ENCODE data around the gene C17orf107.
A peak's percentile ranks its signal among the peaks of the same experiment; 100 is the strongest.

Gene C17orf107

DNA sequence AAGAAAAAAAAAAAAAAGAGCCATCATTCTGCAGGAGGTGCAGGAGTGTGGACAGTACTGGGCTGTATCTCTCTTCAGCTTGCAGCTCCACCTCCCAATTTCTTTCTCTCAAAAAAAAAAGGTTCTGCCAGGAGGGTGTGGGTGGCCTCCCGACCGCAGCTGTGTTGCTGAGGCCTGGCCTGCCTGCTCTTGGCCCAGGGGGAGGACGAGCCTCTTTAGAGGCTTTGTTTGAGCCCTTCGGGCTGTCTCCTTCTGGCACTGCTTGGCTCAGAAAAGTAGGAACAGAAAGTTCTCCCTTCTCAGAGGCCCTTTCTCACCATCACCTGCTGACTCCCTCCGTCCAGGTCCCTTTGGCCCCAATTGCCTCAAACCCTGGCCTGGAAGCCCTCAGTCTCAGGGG is 22.2 kb upstream of the C17orf107 start:
- no peak for DNase-seq

DNA sequence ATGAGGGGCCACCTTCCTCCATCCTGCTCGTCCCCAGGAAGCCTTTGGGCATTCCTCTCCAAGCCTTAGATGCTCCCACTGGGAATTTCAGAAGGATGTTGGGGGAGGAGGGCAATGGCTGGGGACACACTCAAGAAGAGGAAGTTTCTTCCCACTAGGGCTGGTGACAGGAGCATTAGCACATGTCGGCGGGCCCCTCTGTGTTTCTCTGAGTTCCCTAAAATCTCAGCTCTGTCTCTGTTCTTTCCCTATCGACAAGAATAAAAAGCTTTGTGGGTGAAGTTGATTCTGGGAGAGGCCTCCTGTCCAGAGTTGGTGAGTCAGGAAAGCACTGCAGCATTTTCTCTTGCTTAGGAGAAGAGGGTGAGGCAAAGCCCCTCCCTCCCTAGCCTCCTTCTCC is 19.7 kb upstream of the C17orf107 start:
- DNase-seq = no peak

DNA sequence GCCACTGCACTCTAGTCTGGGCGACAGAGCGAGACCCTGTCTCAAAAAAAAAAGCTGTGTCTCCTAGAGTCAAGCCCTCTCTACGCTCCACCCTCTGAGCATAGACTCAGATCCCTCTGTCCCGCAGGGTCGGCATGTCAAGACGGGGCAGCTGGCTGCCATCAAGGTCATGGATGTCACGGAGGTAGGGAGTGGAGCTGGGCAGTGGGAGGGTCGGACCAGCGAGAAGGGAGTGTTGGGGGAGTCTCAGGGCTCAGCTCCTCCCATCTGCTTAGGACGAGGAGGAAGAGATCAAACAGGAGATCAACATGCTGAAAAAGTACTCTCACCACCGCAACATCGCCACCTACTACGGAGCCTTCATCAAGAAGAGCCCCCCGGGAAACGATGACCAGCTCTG is 18.5 kb upstream of the C17orf107 start:
- no peak for DNase-seq

DNA sequence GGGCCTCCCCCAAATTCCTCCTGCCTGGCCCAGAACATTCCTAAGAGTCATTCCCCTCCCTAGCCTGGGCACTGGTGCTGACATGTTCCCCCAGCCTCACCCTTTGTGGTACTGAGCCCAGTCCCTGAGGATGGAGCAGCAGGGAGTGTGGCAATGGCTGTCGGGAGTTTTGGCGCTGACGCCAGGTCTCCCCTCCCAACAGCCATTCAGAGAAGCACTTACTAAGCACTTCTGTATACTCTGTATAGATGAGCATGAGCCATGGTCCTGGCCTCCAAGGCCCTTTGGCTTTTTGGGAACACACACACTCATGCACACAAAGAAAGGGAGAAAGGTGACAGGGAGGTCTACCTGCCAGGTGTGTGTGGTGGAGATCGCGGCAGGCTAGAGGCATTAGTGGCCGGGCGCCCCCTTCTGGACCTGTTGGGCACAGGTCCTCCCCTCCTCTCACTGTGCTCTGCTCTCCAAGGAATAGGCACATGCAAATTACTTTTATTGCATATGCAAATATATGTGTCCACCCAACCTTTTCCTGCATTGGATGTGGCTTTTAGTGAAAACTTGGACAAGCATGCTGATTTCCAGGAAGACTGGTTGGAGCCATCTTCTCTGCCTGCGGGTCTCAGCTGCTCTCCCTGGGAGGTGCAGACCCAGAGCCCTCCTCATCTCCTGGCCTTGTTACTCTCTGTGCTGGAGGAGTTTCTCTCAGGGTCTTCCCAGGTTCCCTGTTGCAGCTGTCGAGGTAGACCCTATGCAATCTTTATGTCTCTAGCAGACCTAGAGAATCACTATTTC is 17.4 kb upstream of the C17orf107 start:
- DNase-seq = peak; percentile 30 to 56 (median 45)

DNA sequence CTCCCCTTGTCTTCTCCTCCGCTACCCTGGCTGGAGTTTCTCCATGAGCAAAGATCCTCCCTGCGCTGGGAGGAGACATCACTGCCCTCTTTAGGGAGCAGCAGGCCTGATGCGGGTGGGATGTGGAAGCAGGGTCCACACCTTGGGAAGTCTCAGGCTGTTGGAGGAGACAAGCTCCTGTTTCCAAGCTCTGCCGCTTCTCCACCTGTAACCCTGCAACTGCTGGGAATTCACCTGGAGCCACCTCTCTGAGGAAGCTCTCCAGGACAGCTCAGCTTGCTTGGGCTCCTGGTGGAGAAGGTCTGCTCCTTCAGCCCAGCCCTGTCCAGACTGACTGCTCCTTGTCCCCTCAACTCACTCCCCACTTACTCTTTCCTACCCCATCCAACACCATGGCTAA is 14.8 kb upstream of the C17orf107 start:
- no peak for DNase-seq

DNA sequence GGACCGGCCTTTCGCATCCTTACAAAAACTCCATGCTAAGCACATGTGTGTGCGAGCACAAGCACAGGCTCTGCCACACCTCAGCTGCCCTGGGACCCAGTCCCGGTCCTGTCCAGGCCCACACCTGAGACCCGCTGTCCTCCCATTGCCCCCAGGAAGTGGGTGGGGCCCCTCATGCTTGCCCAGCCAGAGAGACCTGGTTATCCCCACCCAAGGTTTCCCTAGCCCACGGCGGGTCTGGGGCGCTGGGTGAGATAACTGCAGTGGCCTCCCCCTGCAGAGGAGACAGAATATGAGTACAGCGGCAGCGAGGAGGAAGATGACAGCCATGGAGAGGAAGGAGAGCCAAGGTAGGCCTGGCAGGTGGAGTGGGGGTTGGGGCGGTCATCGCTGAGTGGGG is 12.5 kb upstream of the C17orf107 start:
- DNase-seq = no peak

DNA sequence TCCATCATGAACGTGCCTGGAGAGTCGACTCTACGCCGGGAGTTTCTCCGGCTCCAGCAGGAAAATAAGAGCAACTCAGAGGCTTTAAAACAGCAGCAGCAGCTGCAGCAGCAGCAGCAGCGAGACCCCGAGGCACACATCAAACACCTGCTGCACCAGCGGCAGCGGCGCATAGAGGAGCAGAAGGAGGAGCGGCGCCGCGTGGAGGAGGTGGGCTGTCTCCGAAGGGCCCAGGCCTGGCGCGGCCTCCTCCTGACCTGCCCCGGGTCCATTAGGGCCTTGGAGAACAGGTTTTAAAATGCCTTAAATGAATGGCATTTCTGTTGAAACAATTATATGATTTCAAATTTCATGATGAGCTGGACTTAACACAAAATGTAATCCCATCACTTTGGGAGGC is 11.8 kb upstream of the C17orf107 start:
- DNase-seq = no peak

DNA sequence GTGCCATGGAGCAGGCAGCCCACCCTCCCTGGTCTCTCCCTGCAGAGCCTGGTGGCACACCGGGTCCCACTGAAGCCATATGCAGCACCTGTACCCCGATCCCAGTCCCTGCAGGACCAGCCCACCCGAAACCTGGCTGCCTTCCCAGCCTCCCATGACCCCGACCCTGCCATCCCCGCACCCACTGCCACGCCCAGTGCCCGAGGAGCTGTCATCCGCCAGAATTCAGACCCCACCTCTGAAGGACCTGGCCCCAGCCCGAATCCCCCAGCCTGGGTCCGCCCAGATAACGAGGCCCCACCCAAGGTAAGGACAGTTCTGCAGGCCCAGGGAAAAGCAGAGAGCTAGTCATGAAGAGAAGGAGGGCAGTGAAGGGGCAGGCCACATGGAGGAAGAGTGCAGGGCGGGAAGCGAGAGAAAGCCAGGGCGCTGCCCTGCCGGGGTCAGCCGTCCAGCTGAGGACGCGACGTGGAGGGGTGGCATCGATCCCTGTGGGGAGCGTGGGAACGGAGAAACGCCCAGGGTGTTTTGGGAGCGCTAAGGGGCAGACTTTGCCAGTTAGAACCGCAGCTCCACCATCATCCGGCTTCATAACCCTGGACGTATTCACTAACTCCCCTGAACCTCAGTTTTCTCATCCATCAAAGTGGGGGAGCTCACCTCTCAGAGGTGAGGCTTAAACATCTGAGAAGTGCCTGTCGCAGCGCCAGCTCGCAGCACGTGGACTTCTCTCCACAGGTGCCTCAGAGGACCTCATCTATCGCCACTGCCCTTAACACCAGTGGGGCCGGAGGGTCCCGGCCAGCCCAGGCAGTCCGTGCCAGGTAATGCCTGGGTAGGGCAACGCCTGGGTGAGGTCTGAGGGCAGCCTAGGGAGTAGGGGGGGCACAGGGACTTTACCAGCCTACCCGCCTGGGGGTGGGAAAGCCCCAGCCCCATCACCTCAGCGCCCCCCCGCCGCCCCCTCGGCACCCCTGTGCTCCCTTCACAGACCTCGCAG is 7.6 kb upstream of the C17orf107 start:
- no peak for DNase-seq

DNA sequence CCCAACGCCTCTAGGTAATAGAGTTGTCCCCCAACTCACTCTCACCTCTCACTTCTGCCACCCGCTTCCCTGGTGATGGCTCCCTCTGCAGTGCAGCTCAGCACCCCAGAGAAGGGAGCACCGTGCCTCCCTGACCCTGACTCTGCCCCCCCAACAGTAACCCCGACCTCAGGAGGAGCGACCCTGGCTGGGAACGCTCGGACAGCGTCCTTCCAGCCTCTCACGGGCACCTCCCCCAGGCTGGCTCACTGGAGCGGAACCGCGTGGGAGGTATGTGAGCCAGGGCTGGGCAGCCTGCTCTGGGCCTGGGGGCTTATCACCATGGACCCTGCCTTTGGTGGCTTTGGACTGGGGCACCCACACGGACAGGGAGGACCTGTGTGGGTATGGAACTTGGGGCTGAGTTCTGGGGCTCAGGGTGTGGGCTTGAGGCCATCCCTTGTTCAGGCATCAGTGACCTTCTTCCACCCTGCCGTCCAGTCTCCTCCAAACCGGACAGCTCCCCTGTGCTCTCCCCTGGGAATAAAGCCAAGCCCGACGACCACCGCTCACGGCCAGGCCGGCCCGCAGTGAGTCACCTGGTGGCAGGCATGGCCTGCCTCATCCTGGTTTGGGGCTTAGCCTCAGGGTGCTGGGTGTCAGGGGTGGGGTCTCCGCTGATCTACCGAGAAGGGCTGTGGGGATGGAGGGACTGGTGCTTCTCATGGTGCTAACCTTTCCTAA is 6.7 kb upstream of the C17orf107 start:
- no peak for DNase-seq

DNA sequence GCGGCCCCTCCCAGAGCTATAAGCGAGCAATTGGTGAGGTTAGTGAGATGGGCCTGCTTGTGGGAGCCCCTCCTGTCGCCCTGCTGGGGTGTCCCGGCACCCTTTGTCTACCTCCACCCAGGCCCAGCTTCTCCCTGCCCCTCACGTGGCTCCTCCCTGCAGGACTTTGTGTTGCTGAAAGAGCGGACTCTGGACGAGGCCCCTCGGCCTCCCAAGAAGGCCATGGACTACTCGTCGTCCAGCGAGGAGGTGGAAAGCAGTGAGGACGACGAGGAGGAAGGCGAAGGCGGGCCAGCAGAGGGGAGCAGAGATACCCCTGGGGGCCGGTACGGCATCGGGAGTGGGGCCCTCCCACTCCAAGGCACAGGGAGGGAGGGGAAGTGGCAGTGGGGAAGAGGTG is 6.1 kb upstream of the C17orf107 start:
- DNase-seq = no peak

DNA sequence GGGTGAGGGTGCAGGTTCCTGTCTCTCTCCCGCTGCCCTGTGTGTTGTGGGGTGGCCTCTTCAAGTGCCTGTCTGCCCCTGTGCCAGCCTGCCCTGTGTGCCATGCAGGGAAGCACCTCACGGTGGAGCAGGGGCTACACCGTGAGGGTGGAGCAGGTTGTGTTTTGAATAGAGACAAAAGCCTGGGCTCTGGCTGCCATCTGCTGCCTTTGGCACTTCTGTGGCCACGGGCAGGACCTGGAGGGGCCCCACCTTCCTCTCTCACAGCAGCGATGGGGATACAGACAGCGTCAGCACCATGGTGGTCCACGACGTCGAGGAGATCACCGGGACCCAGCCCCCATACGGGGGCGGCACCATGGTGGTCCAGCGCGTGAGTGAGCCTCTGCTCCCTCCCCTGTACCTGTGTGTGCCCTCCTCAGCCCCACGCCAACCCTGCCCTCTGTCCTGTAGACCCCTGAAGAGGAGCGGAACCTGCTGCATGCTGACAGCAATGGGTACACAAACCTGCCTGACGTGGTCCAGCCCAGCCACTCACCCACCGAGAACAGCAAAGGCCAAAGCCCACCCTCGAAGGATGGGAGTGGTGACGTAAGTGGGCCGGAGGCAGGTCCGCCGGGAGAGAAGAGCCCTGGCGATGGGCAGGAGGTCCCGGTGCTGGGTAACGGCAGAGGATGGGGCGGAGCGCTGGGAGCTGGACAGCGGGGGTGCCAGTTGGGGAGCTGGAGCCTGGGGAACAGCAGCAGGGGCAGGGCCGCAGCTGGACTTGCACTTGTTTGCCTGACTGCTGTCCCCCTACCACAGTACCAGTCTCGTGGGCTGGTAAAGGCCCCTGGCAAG is 5.4 kb upstream of the C17orf107 start:
- DNase-seq = no peak

DNA sequence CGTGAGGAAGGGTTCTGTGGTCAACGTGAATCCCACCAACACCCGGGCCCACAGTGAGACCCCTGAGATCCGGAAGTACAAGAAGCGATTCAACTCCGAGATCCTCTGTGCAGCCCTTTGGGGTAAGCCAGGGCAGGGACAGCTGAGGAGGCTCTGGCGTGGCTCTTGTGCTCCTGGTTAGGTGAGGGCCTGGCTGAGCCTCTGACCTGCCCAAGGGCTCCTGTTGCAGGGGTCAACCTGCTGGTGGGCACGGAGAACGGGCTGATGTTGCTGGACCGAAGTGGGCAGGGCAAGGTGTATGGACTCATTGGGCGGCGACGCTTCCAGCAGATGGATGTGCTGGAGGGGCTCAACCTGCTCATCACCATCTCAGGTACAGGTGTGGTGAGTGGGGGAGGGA is 4.2 kb upstream of the C17orf107 start:
- DNase-seq = no peak

DNA sequence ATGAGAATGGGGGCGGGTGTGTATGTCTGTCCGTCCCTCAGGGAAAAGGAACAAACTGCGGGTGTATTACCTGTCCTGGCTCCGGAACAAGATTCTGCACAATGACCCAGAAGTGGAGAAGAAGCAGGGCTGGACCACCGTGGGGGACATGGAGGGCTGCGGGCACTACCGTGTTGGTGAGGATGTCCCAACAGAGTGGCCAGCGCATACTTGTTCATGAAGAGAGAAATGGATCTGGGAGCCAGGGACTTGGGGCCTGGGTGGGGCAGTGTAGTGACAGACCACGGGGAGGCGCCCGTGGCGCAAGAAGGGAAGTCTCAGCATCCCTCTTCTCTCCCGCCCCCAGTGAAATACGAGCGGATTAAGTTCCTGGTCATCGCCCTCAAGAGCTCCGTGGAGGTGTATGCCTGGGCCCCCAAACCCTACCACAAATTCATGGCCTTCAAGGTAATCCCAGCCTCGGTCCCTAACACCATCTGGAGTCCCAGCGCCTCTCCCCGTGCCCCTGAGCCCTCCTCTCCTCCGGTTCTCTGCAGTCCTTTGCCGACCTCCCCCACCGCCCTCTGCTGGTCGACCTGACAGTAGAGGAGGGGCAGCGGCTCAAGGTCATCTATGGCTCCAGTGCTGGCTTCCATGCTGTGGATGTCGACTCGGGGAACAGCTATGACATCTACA is 3.5 kb upstream of the C17orf107 start:
- no peak for DNase-seq

DNA sequence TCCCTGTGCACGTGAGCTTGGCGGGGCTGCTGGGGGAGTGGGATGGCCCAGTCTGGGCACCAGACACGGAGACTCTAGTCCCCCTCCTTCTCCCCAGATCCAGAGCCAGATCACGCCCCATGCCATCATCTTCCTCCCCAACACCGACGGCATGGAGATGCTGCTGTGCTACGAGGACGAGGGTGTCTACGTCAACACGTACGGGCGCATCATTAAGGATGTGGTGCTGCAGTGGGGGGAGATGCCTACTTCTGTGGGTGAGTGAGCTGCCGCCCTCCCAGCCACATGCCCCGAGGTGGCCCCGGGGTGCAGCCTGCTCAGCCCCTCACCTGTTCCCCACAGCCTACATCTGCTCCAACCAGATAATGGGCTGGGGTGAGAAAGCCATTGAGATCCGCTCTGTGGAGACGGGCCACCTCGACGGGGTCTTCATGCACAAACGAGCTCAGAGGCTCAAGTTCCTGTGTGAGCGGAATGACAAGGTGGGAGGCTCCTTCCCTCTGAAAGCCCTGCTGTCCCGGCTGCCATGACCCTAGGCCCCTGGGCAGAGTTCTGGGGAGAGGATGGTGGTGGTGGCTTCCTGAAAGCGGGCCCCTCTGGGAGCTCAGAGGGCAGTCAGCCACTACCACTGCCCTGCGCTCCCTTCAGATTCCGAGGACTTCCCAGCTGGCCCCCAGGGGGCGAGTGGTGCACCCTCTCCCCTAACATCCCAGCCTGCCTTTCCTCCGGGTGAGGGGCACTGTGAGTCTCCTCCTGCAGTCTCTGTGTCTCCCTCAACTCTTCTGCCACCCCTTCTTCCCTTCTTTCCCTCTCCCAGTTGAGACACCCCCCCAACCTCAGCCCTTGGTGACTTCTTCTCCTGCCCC is 2.8 kb upstream of the C17orf107 start:
- DNase-seq = no peak

DNA sequence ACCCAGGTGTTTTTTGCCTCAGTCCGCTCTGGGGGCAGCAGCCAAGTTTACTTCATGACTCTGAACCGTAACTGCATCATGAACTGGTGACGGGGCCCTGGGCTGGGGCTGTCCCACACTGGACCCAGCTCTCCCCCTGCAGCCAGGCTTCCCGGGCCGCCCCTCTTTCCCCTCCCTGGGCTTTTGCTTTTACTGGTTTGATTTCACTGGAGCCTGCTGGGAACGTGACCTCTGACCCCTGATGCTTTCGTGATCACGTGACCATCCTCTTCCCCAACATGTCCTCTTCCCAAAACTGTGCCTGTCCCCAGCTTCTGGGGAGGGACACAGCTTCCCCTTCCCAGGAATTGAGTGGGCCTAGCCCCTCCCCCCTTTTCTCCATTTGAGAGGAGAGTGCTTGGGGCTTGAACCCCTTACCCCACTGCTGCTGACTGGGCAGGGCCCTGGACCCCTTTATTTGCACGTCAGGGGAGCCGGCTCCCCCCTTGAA is 2.1 kb upstream of the C17orf107 start:
- DNase-seq = no peak

DNA sequence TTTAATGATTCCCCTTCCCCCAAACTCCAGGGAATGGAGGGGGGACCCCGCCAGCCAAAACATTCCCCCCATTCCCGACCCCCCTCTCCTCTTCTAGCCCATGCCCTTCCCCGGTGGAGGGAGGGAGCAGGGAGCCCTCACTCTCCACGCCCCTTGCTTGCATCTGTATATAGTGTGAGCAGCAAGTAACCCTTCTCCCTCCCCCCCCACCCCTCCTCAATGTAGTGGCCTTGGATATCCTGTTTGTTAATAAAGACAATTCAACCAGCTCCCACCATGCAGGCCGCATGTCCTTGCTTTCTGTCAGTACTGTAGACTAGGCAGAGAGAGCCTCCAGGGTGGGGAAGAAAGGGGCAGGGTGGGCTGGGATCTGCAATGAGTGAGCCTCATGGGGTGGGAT is 1.6 kb upstream of the C17orf107 start:
- no peak for DNase-seq

DNA sequence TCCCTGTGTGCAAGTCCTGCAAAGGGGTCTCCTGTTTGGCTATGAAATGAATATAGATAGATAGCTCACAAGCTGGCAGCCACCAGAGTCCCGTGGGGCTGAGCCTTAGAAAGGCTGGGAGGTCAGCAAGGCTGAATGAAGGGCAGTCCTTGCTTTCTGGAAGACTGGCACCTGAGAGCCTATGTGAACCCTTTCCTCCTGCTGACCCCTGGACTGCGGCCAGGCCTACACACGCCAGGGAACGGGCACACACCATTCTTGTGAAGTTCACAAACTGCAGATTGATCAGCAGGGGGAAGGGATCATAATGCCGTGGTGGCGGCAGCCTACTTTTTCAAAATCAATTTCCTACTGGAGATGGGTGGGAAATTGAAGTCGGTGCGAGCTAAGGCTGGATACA is 985 bp upstream of the C17orf107 start:
- no peak for DNase-seq

DNA sequence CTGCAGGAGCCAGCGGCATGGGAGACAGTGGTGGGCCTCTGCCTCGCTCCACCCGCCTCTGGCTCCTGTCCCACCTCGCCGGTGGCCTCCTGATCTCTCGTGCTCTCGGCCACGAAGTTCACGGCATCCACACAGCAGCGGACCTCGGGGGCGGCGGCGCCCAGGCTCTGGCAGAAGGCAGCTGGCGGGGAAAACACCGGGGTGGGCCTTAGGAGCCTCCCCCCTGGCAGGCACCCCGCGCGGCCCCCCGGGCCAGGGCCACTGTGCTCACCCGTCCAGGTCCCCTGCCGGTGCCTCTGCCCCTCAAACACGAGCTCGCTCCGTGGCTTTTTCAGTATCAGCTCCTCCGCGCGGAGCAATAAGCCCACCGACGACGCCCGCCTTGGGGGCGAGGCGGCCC is 409 bp upstream of the C17orf107 start:
- no peak for DNase-seq

DNA sequence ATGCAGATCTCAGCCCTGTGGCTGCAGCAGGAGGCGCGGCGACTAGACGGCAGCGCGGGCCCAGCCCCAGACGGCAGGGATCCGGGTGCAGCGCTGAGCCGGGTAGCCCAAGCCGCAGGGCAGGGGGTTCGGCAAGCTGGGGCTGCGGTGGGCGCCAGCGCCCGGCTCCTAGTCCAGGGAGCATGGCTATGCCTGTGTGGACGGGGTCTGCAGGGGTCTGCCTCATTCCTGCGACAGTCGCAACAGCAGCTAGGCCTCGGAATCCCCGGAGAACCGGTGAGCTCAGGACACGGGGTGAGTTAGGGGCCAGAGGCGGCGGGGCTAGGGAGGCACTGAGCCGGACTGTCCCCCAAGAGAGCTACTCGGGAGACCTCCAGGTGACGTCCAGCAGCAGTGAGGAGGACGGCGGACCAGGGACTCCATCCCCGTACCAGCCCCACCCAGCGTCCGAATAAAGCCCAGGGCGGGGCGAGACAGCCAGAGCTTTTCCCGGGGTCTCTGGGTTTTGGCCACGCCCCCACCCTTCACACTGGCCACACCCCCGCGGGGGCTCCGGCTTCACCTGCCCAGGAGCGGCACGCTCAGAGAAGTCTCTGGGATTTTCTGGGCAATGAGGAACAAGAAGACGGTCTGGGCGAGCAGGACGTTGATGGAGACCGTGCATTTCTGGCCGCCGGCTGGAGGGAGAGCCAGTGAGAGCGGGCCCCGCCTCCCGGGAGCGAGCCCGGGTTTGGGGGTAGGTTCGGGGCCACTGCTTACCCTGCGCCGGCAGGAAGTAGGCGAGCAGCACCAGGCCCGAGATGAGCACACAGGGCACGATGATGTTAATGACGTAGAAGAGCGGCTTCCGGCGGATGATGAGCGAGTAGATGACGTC is 1.1 kb downstream of the C17orf107 start:
- DNase-seq = peak in 4 of 5 experiments; percentile 30 to 86 (median 58)

Measured in T-helper 2 cell (primary cell).